GM21360 (cell line): ENCODE data around the gene DGCR6.
"Not testable (repeated sequence)": the region's sequence is repeated elsewhere in the genome, so short reads cannot be mapped to it uniquely, and the experiment has no call there.

ENCODE experiments used
- ATAC-seq: cut with Tn5 transposase; IDR thresholded peaks from one replicate; pipeline ENCODE4 v1.9.1; 2021; ENCODE audit warnings: mild to moderate bottlenecking, moderate library complexity; ENCODE audit not compliant: unreplicated experiment

DGCR6 gene

DNA sequence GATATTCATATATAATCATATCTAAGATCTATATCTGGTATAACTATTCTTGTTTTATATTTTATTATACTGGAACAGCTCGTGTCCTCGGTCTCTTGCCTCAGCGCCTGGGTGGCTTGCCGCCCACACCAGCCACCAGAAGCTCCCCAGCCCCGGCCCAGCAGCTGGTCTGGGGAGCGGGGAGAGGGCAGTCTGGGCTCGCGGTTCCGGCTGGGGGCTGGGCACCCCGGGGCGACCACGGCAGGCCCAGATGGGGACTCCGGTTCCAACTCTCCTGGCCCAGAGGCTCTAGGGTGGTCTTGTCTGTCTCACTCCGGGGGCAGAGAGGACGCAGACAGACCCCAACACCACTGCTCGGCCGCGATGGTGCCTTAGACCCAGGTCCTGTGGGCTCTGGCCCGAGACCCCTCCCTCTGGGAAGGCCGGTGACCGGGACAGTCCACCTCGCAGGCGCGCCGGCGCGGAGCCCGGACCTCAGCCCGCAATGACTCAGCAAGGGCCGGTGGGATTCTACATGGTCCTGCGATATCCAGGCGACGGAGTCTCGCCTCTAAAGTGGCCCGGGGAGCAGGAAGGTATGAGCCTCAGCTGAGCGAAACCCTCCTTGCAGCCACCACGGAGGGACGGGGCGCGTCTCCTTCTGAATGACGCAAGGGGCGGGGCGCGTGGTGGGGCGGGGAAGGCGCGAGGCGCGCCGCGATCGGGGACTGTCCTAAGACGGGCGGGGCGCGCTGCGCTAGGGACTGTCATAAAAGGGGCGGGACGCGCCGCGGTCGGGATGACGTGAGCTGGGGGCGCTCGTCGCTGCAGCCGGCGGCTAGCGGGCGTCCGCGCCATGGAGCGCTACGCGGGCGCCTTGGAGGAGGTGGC, at the start of gene DGCR6:
TSS of gene DGCR6 (plus strand) at position 781 of the 870 bp plus-strand sequence. CDS start at position 836, 55 bp downstream.
- ATAC-seq, result peak; percentile 75

DNA sequence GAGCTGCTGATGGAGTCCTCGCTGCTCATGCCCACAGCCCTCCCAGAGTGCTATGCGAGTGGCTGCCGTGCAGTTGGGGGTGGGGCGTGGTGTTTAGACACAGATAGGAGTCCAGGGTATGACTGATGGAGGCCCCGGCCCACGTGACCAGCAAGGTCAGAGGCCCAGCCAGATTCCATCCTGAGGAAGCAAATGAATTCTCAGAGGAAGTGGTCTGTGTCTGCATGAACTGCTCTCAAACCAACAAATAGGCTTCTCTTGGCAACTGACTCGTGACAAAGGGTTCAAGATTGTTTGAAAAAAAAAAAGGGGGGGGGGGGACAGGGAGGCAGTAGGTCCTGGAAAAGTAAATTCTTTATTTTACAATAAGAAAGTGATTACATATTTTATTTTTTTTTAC, 46.8 kb upstream of the DGCR6 start:
- not testable (repeated sequence) for ATAC-seq

DNA sequence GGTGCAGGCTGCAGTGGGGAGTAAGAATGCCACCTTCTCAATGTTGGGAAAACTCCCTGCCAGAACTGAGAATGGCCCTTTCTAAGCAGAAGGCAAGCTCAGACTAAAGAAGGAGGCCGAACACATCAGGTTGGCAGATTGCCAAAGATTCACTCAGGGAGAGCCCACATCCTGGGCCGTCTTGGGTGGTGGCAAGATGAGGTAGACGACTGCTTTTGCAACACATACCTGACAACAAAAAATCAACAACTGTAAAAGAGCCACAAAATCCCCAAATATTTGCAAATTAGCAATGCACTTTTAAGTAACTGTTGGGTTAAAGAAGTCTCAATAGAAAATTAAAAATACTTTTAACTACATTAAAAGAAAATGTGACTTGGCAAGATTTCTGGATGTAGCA, 24.9 kb upstream of the DGCR6 start:
- ATAC-seq, result not testable (repeated sequence)

DNA sequence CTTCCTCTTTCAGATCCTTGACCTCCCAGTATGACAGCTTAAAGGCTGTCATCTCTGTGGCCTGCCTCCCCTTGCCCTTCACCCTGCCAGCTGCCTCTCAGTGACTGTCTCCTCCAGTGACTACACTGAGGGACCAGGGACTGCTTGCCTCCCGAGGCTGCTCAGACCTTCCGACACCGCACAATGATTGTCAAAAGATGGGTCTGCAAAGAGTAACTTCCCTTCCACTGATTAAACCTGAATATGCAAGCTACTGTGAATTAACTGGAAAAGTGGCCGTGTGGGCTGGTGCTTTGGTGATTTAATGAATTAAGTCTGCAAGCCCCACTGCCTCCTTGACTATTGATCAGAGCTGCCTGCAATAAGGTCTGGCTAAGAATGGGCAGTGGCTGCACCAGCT, 21.7 kb upstream of the DGCR6 start:
- not testable (repeated sequence) for ATAC-seq

DNA sequence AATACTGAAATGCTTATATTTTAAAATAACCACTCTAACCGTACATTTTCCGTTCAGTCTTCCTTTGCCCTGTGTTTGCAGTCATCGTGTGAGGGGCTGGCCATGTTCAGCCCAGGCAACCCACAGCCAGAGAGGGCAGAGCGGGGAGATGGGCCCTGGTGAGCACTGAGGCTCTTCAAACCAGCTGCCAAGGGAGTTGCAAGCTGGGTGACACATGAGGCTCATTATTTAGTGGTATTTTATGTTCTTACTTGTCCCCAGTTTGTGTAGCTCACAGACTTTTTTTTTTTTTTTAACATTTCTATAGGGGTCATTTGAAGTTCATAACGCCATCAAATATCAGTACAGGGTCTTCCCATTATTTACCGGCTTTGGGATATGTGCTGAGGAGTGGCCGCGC, 18.0 kb upstream of the DGCR6 start:
- ATAC-seq, result no peak

DNA sequence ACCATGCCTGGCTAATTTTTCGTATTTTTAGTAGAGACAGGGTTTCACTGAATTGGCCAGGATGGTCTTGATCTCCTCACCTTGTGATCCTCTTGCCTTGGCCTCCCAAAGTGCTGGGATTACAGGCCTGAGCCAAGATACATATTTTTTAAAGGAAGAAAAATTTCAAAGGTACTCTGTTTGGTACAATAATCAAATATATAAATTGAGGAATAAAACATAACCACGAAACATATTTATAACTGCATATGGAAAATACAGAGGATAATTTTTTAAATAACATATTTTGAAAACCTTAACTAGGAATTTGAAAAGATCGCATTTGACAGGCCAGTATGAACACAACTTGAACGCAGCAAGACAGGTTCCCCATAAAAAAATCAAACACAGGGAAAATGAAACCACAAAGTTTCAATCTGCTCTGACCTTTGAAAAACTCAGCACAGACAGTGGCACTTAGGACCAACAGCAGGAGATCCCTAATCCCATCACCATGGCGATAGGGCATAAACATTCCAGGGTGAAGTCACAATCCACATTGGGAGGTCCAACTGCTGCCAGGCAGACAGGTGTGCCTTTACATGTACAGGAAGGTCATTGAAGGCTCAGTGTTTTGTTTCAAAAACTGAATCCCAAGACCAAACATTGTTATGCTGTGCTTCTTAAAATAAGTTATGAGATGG, 15.5 kb upstream of the DGCR6 start:
- ATAC-seq, result not testable (repeated sequence)

DNA sequence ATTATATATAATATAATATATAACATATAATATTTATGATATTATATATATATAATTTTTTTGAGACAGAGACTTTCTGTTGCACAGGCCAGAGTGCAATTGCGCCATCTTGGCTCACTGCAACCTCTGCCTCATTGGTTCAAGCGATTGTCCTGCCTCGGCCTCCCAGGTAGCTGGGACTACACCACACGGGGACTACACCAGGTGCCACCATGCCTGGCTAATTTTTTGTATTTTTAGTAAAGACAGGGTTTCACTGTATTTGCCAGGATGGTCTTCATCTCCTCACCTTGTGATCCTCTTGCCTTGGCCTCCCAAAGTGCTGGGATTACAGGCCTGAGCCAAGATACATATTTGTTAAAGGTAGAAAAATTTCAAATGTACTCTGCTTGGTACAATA, 12.3 kb upstream of the DGCR6 start:
- ATAC-seq, result not testable (repeated sequence)

DNA sequence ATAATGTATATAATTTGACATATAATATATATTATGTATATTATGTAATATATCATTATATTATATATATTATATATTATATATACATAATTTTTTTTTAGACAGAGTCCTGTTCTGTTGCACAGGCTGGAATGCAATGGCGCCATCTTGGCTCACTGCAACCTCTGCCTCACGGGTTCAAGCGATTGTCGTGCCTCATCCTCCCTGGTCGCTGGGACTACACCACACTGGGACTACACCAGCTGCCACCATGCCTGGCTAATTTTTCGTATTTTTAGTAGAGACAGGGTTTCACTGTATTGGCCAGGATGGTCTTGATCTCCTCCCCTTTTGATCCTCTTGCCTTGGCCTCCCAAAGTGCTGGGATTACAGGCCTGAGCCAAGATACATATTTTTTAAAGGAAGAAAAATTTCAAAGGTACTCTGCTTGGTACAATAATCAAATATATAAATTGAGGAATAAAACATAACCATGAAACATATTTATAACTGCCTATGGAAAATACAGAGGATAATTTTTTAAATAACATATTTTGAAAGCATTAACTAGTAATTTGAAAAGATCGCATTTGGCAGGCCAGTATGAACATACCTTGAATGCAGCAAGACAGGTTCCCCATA, 10.0 kb upstream of the DGCR6 start:
- not testable (repeated sequence) for ATAC-seq

DNA sequence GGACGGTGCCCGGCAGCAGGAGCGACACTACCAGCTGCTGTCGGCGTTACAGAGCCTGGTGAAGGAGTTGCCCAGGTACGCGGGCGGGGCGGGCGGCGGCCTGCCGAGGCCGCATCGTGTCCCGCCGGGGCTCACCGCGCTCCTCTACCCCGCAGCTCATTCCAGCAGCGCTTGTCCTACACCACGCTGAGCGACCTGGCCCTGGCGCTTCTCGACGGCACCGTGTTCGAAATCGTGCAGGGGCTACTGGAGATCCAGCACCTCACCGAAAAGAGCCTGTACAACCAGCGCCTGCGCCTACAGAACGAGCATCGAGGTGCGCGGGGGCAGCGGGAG, 258 bp downstream of the DGCR6 start:
- ATAC-seq, result not testable (repeated sequence)

DNA sequence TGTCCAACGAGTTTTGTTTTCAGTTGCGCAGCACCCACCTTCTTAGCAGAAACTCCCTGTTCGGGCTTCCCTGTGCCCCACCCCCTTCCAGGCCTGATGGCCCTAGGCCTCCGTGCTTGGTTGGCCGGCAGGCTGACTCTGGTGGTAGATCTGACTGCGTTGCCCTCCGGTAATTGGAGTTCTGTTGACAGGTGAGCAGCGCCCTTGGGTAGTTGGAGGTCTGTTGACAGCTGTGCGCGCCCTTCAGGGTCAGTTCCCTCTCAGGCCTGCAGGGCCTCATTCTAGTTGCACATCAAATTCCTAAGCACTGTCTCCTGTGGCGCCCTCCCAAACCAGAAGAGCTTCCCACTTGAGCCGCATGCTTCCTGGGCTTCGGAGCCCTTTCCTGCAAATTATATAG, 776 bp downstream of the DGCR6 start:
- ATAC-seq, result no peak

DNA sequence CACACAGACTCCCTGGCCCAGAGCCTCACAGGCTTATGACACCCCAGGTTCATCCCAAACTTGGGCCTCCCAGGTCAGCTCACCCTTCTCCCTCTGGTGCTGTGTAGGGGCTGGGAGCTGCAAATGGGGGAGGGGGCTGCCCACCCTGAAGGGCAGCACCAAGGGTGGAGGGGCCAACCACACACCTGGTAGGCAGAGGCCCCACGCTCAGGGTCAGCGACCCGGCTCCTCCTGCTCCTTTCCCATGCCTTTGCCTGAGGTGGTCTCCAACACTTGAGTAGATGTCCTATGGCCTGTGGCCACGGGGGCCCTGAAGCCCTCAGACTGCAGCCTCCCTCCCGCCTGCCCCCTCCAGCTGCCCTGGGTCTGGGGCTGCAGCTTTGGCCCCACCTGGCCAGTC, 3.4 kb downstream of the DGCR6 start:
- no peak for ATAC-seq

DNA sequence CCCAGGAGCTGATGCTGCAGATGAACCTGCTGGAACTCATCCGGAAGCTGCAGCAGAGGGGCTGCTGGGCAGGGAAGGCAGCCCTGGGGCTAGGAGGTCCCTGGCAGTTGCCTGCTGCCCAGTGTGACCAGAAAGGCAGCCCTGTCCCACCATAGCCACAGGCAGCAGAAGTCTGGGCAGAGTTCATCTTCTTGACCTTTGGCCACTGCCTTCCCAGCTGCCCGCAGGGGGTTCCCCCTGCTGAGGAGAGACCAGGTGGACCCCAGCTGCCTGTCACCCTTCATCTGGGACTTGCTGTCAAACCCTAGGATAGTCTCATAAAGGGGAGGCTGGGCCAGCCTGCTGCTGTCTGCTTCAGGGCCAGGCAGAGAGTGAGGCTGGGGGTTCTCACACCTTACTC, 5.4 kb downstream of the DGCR6 start:
- not testable (repeated sequence) for ATAC-seq

DNA sequence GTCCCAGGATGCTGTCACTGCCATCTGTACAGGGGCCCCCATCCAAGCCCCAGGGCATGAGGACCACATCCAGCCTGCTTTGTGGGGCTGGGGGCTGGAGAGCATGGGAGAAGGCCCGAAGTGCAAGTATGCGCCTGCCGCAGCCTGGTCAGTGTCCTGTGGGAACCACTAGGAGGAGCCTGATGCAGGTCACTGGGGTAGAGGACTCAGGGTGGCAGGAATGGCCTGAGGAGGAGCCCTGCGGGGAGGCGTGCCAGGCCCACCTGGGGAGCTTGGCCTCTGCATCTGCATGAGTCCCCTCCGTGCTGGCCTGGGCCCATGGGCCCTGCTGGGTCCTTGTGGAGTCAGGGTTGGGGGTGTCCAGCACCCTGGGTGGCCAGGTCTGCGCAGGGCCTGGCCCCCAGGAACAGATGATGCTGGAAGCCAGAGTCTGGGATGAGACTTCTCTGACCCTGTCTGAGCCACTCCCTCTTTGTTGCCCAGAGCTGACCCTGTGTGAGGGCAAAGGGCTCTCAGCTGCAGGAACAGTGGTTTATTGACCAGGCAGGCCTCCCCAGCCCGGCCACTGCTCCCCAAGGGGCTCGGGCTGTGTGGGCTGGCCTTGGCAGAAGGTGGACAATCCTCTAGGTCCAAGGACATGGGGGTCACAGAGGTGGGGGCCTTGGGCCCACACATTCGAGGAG, 6.3 kb downstream of the DGCR6 start:
- not testable (repeated sequence) for ATAC-seq

DNA sequence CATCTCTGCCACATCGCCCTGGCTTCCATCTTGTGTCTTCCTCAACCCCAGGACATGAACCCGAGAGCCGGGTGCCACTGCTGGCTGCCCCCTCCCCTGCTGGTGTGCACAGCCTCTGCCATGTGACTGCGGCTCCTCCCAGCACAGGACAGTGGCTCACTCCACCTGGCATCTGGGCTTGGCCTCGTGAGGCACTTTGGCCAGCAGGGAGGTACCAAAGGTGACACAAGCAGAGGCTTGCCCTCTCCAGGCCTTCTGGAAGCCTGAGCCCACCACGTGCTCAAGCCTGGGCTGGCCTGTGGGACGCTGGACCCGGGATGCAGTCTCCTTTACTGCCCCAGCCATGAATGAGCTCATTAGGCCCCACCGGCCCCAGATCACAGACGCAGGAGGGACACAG, 8.4 kb downstream of the DGCR6 start:
- ATAC-seq, result not testable (repeated sequence)

DNA sequence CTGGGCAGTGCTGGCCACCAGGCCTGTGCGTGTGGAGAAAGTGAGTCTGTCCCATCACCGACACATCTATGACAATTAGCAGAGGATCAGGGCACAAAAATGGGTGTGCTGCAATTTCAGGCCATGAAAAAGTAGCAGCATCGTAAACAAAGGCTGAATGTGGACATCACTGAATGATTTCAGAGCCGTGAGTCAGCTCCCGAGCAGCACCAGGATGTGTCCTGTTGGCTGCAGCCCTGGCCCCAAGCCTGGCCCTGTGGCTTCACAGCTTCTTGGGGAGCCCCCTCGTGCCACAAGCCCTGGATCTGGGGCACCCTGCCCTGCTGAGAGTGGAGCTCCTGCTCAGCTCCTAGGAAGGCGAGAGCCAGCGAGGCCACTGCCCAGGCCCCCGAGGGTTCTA, 9.4 kb downstream of the DGCR6 start:
- ATAC-seq, result not testable (repeated sequence)

DNA sequence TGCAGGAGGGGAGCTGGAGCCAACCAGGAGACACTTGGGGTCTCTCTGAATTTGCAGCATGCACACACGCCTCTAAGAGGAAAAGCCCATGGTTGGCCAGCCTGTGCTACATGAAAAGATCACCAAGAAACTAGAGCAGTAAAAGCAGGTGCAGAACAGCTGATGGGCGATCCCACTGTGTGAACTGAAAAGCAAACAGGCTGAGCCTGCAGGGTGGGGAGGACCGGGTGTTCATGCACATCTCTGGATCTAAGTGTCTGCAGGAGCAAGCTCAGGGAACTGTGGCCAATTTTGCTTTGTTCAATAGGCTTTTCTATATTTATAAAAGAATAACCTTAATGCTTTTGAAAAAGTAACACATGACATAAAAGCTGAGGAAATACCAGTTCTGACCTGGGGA, 11.7 kb downstream of the DGCR6 start:
- ATAC-seq, result not testable (repeated sequence)

DNA sequence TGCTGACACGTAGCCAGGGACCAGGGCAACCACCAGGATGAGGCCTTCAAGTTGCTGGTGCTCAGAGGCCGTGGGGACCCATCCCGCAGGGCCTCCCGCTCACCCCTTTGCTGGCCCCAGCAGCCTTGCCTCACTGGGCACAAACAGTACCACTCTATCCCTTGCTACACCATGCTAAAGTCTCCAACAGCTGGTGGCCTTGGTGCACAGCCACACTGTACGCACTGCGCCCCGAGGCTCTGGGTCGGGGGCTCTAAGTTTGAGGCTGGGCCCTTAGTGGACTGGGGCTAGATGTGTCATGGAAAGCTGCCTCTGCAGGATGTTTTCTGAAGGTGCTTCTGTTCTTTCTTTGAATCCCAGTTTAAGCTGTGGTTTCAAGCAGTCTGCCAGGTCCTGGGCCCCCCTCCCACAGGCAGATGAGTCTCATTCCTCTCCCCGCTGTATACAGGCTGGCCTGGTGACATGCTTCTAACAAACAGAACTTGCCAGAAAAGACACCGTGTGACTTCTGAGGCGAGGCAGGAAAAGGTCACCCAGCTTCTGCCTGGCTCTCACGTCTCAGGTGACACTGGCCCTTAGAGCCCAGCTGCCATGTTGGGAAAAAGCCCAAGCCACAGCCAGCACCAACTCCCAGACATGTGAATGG, 14.3 kb downstream of the DGCR6 start:
- ATAC-seq, result not testable (repeated sequence)

DNA sequence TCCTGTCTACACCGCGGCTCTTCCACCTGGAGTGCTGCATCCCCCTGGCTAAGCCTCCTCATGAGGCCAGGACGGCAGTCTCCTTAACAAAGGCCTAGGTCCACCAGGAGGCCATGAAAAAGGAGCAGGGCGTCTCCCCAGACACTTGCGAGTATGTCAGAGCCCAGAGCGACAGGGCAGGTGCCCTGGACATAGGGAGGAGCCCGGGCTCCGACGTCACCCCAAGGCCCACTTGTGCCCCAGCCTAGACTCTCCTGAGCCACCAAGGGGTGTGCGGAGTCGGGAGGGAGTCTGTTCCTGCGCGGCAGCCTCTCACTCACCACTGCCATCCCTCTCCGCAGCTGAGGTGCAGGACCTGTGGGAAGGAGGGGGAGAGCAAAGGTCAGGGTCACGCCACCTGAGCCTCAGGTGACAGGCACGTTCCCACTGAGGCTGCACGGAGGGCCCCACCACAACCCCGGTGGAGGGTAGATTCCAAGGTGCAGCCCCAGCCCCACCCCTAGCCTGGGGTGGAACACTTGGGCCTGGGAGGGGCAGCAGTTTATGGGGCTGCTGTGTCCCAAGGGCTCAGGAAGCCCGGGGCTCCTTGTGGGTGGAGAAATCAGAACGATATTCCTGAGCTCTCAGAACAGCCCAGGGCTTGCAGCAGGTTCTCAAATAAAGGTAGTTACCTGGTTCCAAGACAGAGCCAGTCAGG, 19.4 kb downstream of the DGCR6 start:
- no peak for ATAC-seq

DNA sequence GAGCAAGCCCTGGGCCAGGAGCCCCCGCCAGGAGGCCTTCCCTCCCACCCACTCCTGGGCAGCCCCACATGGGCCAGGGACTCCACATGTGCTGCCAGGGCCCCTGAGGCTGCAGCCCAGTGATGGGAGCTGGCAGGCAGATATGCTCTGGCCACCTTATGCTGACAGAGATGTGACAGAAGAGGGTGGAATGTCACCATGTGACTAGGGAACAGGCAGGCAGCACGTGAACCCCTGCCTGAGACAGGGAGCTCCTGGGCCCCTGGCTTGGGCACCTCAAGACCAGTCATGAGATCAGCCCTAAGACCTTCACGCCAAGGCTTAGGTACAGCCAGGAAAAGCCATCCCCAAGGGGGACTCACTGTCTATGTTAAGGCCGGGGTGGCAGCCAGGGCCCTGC, 20.9 kb downstream of the DGCR6 start:
- no peak for ATAC-seq

DNA sequence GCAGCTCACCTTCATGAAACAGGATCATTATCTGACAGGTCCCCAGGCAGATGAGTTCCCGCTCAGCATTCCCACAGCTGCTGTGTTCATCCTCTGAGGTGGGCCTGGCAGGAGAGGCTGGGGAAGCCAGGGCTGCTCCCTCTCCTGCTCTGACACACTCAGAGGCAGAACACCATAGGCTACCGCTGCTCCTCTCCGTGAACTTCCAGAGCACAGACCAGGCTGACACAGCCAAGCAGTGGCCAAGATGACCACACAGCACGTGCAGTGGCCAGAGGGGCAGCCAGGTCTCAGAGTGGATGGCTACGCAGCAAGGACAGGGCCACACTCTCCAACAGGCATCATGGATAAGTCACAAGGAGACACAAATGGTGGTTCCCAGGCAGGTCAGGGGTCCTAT, 21.5 kb downstream of the DGCR6 start:
- ATAC-seq, result no peak
